ENCODE measurements around the gene TMEM255A. TPM values are rescaled to one million over a fixed set of nuclear protein-coding genes. Genes with fewer than 3 reads are reported as not detected.

Gene TMEM255A
- total RNA-seq, 2 experiments from 2014 or later: not detected

- Histone ChIP-seq H3K9me3 (ENCODE audit: low read length) (no peaks in the 10 kb centered on the region), H3K27ac (ENCODE audit: low read depth, low read length, poor library complexity, severe bottlenecking) (no peak overlapping the region), H3K36me3 (ENCODE audit: insufficient read depth, low read length) (no peaks in the 10 kb centered on the region), H3K79me2 (ENCODE audit: insufficient read depth, low read depth, low read length) (no peaks in the 10 kb centered on the region), H3K4me1 (ENCODE audit: insufficient read depth, low read length, poor library complexity, severe bottlenecking) (no peaks in the 10 kb centered on the region), H2AFZ (ENCODE audit: low read length) (no peak overlapping the region), H3K9me2 (ENCODE audit: insufficient read depth, low read length) (no peaks in the 10 kb centered on the region), H4K20me1 (ENCODE audit: insufficient read depth, low read length) (no peaks in the 10 kb centered on the region), H3K4me3 (ENCODE audit: low read depth, low read length, poor library complexity, severe bottlenecking) (no peak overlapping the region), H3K4me2 (ENCODE audit: low read length) (no peak overlapping the region)
- ChIA-PET POLR2A (interaction anchor here (1.0 kb wide), 1 partner anchor 183 kb away, joined by 3 read pairs; no protein-coding TSS in a partner anchor), CTCF (ENCODE audit: unreplicated experiment) (no interaction called here)
- intact Hi-C loops (cut with micrococcal nuclease; ENCODE audit: unreplicated experiment): no loop called here
- TF ChIP-seq EZH2phosphoT487 (IDR thresholded peaks at IDR 0.05; ENCODE audit: borderline replicate concordance, low read depth, low read length) (no peak), CTCF (conservative IDR thresholded peaks at IDR 0.05; ENCODE audit: low read length) (no peak)
- DNase-seq (ENCODE audit: low spot score): no peak
- BruUV-seq (replicated peaks): no TSS peak
These were observed 36.3 kb downstream of the TMEM255A start for GRCh38 chrX:120274958-120275357.

GRCh38 chrX:120274145-120274544 lies 37.1 kb downstream of the TMEM255A start:
- POLR2A ChIA-PET: interaction anchor here (0.5 kb wide), 1 partner anchor 23 kb away, joined by 4 read pairs; no protein-coding TSS in a partner anchor
- no peak overlapping the region for H3K27ac ChIP-seq (ENCODE audit: low read depth, low read length, poor library complexity, severe bottlenecking)
- no peaks in the 10 kb centered on the region for H3K9me3 ChIP-seq (ENCODE audit: low read length)
- H2AFZ ChIP-seq (ENCODE audit: low read length): no peak overlapping the region
- H3K4me3 ChIP-seq (ENCODE audit: low read depth, low read length, poor library complexity, severe bottlenecking): no peak overlapping the region
- H3K36me3 ChIP-seq (ENCODE audit: insufficient read depth, low read length): no peaks in the 10 kb centered on the region
- no peaks in the 10 kb centered on the region for H3K79me2 ChIP-seq (ENCODE audit: insufficient read depth, low read depth, low read length)
- CTCF ChIA-PET (ENCODE audit: unreplicated experiment): no interaction called here
- H3K4me2 ChIP-seq (ENCODE audit: low read length): no peak overlapping the region
- H3K4me1 ChIP-seq (ENCODE audit: insufficient read depth, low read length, poor library complexity, severe bottlenecking): no peaks in the 10 kb centered on the region
- intact Hi-C loops (cut with micrococcal nuclease; ENCODE audit: unreplicated experiment): no loop called here
- BruUV-seq (replicated peaks): no TSS peak
- no peaks in the 10 kb centered on the region for H3K9me2 ChIP-seq (ENCODE audit: insufficient read depth, low read length)
- DNase-seq (ENCODE audit: low spot score): no peak
- TF ChIP-seq CTCF (conservative IDR thresholded peaks at IDR 0.05; ENCODE audit: low read length) (no peak), EZH2phosphoT487 (IDR thresholded peaks at IDR 0.05; ENCODE audit: borderline replicate concordance, low read depth, low read length) (no peak)
- no peaks in the 10 kb centered on the region for H4K20me1 ChIP-seq (ENCODE audit: insufficient read depth, low read length)

GRCh38 chrX:120271218-120271617 lies 40.0 kb downstream of the TMEM255A start:
- H3K4me2 ChIP-seq (ENCODE audit: low read length): no peak overlapping the region
- POLR2A ChIA-PET: interaction anchor here (0.6 kb wide), 2 partner anchors 11 to 54 kb away, joined by 4 to 5 read pairs; no protein-coding TSS in a partner anchor
- no peak overlapping the region for H3K4me3 ChIP-seq (ENCODE audit: low read depth, low read length, poor library complexity, severe bottlenecking)
- no peak overlapping the region for H2AFZ ChIP-seq (ENCODE audit: low read length)
- no TSS peak for BruUV-seq (replicated peaks)
- H3K9me3 ChIP-seq (ENCODE audit: low read length): no peaks in the 10 kb centered on the region
- DNase-seq (ENCODE audit: low spot score): no peak
- TF ChIP-seq CTCF (conservative IDR thresholded peaks at IDR 0.05; ENCODE audit: low read length) (no peak), EZH2phosphoT487 (IDR thresholded peaks at IDR 0.05; ENCODE audit: borderline replicate concordance, low read depth, low read length) (no peak)
- no peak overlapping the region for H3K27ac ChIP-seq (ENCODE audit: low read depth, low read length, poor library complexity, severe bottlenecking)
- H3K79me2 ChIP-seq (ENCODE audit: insufficient read depth, low read depth, low read length): no peaks in the 10 kb centered on the region
- intact Hi-C loops (cut with micrococcal nuclease; ENCODE audit: unreplicated experiment): no loop called here
- H4K20me1 ChIP-seq (ENCODE audit: insufficient read depth, low read length): no peaks in the 10 kb centered on the region
- H3K4me1 ChIP-seq (ENCODE audit: insufficient read depth, low read length, poor library complexity, severe bottlenecking): no peaks in the 10 kb centered on the region
- H3K9me2 ChIP-seq (ENCODE audit: insufficient read depth, low read length): no peaks in the 10 kb centered on the region
- no peaks in the 10 kb centered on the region for H3K36me3 ChIP-seq (ENCODE audit: insufficient read depth, low read length)
- CTCF ChIA-PET (ENCODE audit: unreplicated experiment): no interaction called here

Measured in OCI-LY7 (cell line).